Suprapubic skin (tissue), 4 donors: ENCODE data around the gene DCTN4.

Experiments
- CTCF ChIP-seq, 2 donors: fragments of 200-600 bp in 1 of 2; fragments of 450-650 bp in 1 of 2; sonication (generic) in 1 of 2; IDR thresholded peaks; one replicate each; pipeline ENCODE4 v1.5.1; 2016 to 2019; ENCODE audit warnings: antibody characterized with exemption in 2 of 2, mild to moderate bottlenecking in 1 of 2, moderate library complexity in 1 of 2
- POLR2A ChIP-seq, 2 donors: fragments of 450-650 bp; IDR thresholded peaks; one replicate each; pipeline ENCODE4 v1.6.1; 2017; ENCODE audit warnings: antibody characterized with exemption in 2 of 2, mild to moderate bottlenecking in 2 of 2, moderate library complexity in 2 of 2
- POLR2AphosphoS5 ChIP-seq, 3 donors: sonication (generic); formaldehyde crosslinking; IDR thresholded peaks; one replicate each; pipeline ENCODE4 v1.6.1; 2017; ENCODE audit warnings: antibody characterized with exemption in 3 of 3

GRCh38 chr5:150703762-150704161, 55.1 kb downstream of the DCTN4 start:
- TF ChIP-seq POLR2A (IDR thresholded peaks at IDR 0.05) (no peak), CTCF (IDR thresholded peaks at IDR 0.05) (no peak), POLR2AphosphoS5 (IDR thresholded peaks at IDR 0.05) (no peak)
